GM12801 (cell line): ENCODE data around the gene FTCD.

Experiments
- TF ChIP-seq, protein P1 (sequence below): IDR thresholded peaks from one replicate; pipeline ENCODE4 v1.5.1; 2011; ENCODE audit warnings: control low read depth; ENCODE audit not compliant: insufficient read length; ENCODE audit errors: extremely low read depth

FTCD gene

DNA sequence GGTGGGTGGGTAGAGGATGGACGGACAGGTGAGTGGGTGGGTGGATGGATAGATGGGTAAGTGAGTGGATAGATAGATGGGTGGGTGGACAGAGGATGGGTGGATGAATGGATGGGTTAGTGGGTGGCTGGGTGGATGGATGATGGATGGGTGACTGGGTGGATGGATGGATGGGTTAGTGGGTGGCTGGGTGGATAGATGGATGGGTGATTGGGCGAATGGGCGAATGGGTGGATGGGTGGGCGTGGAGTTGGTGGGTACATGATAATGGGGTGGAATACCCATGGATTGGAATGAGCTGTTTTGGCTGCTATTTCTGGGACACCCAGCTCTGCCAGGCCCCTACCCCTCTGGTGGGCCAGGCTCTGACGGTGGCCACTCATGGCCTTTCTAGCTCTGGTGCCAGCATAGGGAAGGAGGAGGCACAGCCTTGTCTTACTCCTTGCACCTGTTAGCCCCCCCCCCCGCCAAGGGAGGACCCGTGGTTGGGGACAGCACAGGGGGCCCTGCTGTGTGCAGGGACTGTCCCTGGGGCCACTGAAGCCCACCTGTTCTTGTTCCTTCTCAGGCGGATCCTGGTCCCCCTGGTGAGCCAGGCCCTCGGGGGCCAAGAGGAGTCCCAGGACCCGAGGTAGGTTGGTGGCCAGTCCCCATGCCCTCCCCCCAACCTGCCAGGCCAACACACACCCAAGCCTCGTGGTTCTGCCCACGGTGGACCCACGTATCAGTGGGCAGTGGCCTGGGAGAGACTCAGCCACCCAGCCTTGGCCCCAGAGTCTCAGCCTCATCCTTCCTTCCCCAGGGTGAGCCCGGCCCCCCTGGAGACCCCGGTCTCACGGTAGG is 31.1 kb downstream of the FTCD start:
- TF ChIP-seq, protein P1, sequence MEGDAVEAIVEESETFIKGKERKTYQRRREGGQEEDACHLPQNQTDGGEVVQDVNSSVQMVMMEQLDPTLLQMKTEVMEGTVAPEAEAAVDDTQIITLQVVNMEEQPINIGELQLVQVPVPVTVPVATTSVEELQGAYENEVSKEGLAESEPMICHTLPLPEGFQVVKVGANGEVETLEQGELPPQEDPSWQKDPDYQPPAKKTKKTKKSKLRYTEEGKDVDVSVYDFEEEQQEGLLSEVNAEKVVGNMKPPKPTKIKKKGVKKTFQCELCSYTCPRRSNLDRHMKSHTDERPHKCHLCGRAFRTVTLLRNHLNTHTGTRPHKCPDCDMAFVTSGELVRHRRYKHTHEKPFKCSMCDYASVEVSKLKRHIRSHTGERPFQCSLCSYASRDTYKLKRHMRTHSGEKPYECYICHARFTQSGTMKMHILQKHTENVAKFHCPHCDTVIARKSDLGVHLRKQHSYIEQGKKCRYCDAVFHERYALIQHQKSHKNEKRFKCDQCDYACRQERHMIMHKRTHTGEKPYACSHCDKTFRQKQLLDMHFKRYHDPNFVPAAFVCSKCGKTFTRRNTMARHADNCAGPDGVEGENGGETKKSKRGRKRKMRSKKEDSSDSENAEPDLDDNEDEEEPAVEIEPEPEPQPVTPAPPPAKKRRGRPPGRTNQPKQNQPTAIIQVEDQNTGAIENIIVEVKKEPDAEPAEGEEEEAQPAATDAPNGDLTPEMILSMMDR, result no peak

DNA sequence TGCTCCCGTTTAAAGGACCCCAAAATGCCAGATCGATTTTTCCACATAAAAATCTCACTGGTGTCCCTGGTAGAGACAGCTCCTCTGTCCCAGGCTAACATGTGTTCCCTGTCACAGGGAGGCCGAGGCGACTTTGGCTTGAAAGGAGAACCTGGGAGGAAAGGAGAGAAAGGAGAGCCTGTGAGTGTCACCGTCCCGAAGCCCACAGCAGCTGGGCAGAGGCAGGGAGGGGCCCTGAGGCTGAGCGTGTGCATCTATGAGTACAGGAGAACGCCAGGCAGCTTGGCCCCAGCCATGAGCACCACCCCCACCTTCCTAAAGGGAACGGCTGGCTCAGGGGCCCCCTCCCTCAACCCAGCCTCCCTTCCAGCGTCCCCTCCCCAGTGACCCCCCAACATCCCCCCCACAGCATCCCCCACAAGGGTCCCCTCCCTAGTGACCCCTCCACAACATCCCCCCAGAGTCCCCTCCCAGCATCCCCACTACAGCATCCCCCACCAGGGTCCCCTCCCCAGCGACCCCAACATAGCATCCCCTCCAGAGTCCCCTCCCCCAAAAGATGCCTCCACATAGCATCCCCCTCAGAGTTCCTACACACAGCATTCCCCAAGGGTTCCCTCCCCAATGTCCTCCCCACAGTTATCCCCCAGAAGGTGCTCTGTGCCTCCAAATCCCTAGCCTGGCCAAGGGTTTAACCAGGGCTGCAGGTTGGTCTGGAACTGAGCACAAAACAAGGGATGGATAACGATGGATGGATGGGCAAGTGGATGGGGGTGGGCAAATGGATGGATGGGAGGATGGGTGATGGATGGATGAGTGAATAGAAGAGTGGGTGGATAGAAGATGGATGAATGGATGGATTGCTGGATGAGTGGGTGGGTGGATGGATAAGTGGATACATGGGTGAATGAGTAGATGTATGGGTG is 32.4 kb downstream of the FTCD start:
- TF ChIP-seq, protein P1, result no peak

DNA sequence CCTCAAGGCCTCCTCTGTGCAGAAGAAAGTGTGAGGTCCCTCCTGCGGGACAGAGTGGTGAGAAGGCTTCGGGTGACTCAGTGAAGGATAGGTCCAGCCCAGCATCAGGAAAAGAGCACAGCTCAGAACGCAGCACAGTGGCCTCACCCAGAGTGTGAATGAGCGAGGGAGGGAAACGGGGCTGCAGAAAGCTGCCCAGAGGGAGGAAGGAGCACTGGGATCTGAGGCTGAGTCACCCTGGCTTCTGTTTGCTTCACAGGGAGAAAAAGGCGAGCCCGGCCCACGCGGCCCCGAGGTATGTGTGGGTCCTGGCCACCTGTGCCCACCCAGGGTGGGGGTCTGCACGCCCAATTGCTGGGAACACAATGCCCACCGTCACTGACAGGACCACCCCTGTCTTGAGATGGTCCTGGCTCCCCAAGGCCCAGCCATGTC is 33.1 kb downstream of the FTCD start:
- TF ChIP-seq, protein P1, result no peak

DNA sequence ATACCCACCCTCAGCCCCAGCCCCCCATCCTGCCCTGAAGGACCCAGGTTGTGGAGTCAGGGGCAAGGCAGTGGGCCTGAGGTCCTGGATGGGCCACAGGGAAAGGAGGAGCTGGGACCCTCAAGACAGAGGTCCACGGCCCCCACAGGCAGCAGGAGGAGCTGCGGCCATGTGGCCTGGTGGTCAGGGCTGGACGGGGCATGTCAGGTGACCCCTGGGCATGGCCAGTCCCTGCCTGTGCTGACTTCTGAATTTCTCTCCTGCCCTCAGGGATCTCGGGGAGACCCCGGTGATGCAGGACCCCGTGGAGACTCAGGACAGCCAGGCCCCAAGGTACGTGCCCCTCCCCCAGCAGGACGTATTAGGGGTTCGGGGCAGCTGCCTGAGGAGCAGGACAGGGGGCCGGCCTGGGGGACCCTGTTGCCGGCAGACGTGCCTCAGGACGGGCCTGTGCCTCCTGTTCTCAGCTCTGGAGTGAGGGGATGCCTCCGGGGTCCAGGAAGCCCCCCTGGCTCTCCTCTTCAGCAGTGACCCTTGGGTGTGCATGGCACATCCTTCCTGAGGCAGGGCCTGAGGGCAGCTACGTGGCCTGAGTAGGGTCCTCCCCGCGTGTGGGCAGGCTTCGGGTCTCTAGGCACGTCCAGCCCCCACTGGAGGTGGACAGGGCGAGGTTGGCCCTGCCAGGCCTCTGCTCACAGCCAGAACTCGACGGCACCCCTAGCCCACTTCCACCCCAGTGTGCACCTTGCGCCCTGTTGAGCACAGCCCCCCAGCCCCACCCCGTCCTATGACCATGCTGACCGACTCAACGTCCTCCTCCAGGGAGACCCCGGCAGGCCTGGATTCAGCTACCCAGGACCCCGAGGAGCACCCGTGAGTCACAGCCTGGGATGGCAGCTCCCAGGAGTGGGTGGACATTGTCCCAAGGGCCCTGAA is 33.8 kb downstream of the FTCD start:
- TF ChIP-seq, protein P1, result no peak

DNA sequence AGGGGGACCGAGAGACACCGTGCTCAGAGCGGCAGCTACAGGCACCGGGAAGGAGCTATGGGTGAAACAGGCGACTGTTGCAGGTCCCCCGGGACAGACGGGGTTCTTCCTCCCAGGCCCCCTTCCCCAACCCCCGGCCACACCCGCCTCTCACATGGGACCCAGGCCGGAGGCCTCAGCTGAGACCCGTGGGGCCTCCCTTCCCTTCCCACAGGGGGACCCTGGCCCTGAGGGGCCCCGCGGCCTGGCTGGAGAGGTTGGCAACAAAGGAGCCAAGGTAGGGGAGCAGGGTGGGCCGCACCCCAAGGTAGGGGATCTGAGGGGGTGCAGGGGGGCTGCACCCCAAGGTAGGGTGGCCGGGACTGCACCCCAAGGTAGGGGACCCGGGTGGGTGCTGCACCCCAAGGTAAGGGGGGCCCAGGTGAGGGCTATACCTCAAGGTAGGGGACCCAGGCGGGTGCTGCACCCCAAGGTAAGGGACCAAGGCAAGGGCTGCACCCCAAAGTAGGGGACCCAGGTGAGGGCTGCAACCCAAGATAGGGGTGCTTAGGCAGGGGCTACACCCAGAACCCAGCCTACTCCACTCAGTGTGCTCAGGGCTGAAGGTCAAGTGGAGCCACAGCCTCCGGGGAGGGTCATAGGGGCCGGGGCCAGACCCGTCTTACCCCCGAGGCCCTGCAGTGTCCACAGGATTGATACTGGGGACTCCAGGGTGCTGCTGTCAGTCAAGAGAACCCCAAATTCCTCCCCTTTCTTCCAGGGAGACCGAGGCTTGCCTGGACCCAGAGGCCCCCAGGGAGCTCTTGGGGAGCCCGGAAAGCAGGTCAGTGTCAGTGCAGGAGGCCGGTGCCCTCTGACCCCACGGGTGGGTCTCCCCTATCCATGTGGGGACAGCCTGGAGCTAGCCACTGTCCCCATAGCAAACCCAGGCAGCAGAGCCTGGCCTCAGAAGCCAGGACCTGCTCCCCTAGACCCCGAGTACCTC is 34.8 kb downstream of the FTCD start:
- TF ChIP-seq, protein P1, result no peak

DNA sequence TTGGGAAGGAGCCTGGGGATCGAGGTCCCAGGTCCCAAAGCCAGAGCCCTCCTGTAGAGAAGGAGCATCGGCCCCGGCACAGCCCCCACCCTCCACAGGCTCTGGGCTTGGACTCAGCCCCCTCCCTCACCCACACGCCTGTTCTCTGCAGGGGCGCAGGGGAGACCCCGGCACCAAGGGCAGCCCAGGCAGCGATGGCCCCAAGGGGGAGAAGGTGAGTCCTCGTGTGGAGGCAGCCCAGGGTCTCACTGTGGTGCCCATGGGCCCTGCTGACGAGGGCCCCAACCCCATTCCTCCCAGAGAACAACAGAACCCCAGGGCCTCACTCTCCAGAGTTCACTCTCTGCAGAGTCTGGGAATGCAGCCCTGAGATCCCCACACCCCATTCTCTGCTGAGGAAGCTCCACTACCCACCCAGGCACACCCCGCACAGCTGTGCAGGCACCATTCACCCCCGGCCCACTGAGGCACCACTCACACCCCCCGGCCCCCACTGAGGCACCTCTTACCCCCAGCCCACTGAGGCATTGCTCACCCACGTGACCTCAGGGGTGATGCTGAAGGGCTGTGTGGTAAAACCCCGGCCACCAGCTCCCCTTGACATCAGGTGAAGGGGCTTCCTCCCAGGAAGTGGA is 35.6 kb downstream of the FTCD start:
- TF ChIP-seq, protein P1, result no peak
